ENCODE results near the gene IGF2BP2. TPM values are rescaled to one million over a fixed set of nuclear protein-coding genes. Genes with fewer than 3 reads are reported as not detected.

The IGF2BP2 gene
- total and polyA plus RNA-seq, 2 donors (not counting 1 experiment from before 2014, with no cell fraction given), result 0.01 TPM; not detected in 1

- TF ChIP-seq EZH2 (IDR thresholded peaks at IDR 0.05; ENCODE audit: borderline replicate concordance, insufficient read depth, low read depth, low read length, poor library complexity, severe bottlenecking) (no peak), CTCF (IDR thresholded peaks at IDR 0.05) (no peak)
- no peak for DNase-seq
- Histone ChIP-seq H4K20me1 (ENCODE audit: control insufficient read depth, insufficient read depth, low read length, poor library complexity, severe bottlenecking) (no peaks in the 10 kb centered on the region), H2AFZ (ENCODE audit: insufficient read depth, low read depth, low read length, poor library complexity, severe bottlenecking) (no peak overlapping the region), H3K9me3 (ENCODE audit: control extremely low read depth in 1 of 3, control insufficient read depth in 2 of 3, insufficient read depth in 1 of 3, low read length in 2 of 3) (peaks cover 0 to 12% (median 11%) of the 10 kb centered on the region in 3 donors), H3K79me2 (ENCODE audit: control insufficient read depth, insufficient read depth, low read length) (no peaks in the 10 kb centered on the region), H3K27me3 (replicated peaks in 1 of 4; ENCODE audit: control extremely low read depth in 1 of 4, control insufficient read depth in 3 of 4, insufficient read depth in 4 of 4, low read length in 3 of 4) (no peaks in the 10 kb centered on the region), H3K36me3 (replicated peaks in 1 of 2; ENCODE audit: control extremely low read depth in 1 of 2, control insufficient read depth in 1 of 2, extremely low read depth in 1 of 2, insufficient read depth in 2 of 2, low read length in 1 of 2) (no peaks in the 10 kb centered on the region), H3K27ac (ENCODE audit: low read length in 2 of 2) (no peak overlapping the region), H3K4me1 (ENCODE audit: control insufficient read depth in 2 of 2, insufficient read depth in 2 of 2, low read length in 2 of 2) (no peaks in the 10 kb centered on the region), H3K9ac (ENCODE audit: low read length) (no peak overlapping the region), H3K4me3 (ENCODE audit: control extremely low read depth in 1 of 5, extremely low read depth in 1 of 5, insufficient read depth in 1 of 5, low read depth in 2 of 5, low read length in 4 of 5) (no peak overlapping the region), H3K4me2 (replicated peaks; ENCODE audit: low read depth, low read length, poor library complexity, severe bottlenecking) (no peak overlapping the region)
- 76% methylated on average over 2 of the region's 4 CpGs for WGBS (ENCODE audit: insufficient coverage)
- Mint-ChIP-seq H3K9me3 (ENCODE audit: insufficient read depth) (peaks cover 2% of the 10 kb centered on the region), H3K27me3 (peaks cover 7% of the 10 kb centered on the region), H3K4me1 (no peaks in the 10 kb centered on the region), H3K4me3 (no peak overlapping the region), H3K27ac (no peak overlapping the region)
- POLR2A ChIA-PET, result no interaction called here
- no peak for ATAC-seq (ENCODE audit: low read depth)
- intact Hi-C loops (cut with micrococcal nuclease), result no loop called here
- CTCF ChIA-PET, result no interaction called here
Observed at GRCh38 chr3:185852635-185853034, 27.8 kb upstream of the IGF2BP2 start.

- TF ChIP-seq CTCF (IDR thresholded peaks at IDR 0.05) (no peak), EZH2 (IDR thresholded peaks at IDR 0.05; ENCODE audit: borderline replicate concordance, insufficient read depth, low read depth, low read length, poor library complexity, severe bottlenecking) (no peak)
- Histone ChIP-seq H3K4me3 (ENCODE audit: control extremely low read depth in 1 of 5, extremely low read depth in 1 of 5, insufficient read depth in 1 of 5, low read depth in 2 of 5, low read length in 4 of 5) (no peak overlapping the region), H3K4me1 (ENCODE audit: control insufficient read depth in 2 of 2, insufficient read depth in 2 of 2, low read length in 2 of 2) (no peaks in the 10 kb centered on the region), H3K4me2 (replicated peaks; ENCODE audit: low read depth, low read length, poor library complexity, severe bottlenecking) (no peak overlapping the region), H3K36me3 (replicated peaks in 1 of 2; ENCODE audit: control extremely low read depth in 1 of 2, control insufficient read depth in 1 of 2, extremely low read depth in 1 of 2, insufficient read depth in 2 of 2, low read length in 1 of 2) (no peaks in the 10 kb centered on the region), H3K27me3 (replicated peaks in 1 of 4; ENCODE audit: control extremely low read depth in 1 of 4, control insufficient read depth in 3 of 4, insufficient read depth in 4 of 4, low read length in 3 of 4) (no peaks in the 10 kb centered on the region), H2AFZ (ENCODE audit: insufficient read depth, low read depth, low read length, poor library complexity, severe bottlenecking) (no peak overlapping the region), H3K79me2 (ENCODE audit: control insufficient read depth, insufficient read depth, low read length) (no peaks in the 10 kb centered on the region), H3K9ac (ENCODE audit: low read length) (no peak overlapping the region), H3K27ac (ENCODE audit: low read length in 2 of 2) (no peak overlapping the region), H3K9me3 (ENCODE audit: control extremely low read depth in 1 of 3, control insufficient read depth in 2 of 3, insufficient read depth in 1 of 3, low read length in 2 of 3) (peaks cover 0 to 10% (median 8%) of the 10 kb centered on the region in 3 donors), H4K20me1 (ENCODE audit: control insufficient read depth, insufficient read depth, low read length, poor library complexity, severe bottlenecking) (no peaks in the 10 kb centered on the region)
- ChIA-PET CTCF (no interaction called here), POLR2A (no interaction called here)
- ATAC-seq (ENCODE audit: low read depth) (no peak), DNase-seq (no peak)
- intact Hi-C loops (cut with micrococcal nuclease), result no loop called here
- Mint-ChIP-seq H3K27ac (no peak overlapping the region), H3K4me1 (no peaks in the 10 kb centered on the region), H3K27me3 (peaks cover 11% of the 10 kb centered on the region), H3K9me3 (ENCODE audit: insufficient read depth) (peaks cover 2% of the 10 kb centered on the region), H3K4me3 (no peak overlapping the region)
- WGBS (ENCODE audit: insufficient coverage), result no CpG with 5 or more reads among the region's 1 CpG
Observed at GRCh38 chr3:185851959-185852358, 27.1 kb upstream of the IGF2BP2 start.
